Cortex of kidney (tissue), 1 donor: Measurements from ENCODE around the gene AGRN.
"Not testable (repeated sequence)": the region's sequence is repeated elsewhere in the genome, so short reads cannot be mapped to it uniquely, and the experiment has no call there.

Experiments used
- DNase-seq: peaks from one replicate; lab custom pipeline; 2025; lab: John Stamatoyannopoulos, UW

The AGRN gene

GRCh38 chr1:1092149-1092855 lies 72.4 kb downstream of the AGRN start:
- no peak for DNase-seq

- DNase-seq: no peak
Measured at GRCh38 chr1:1092894-1093609, 73.1 kb downstream of the AGRN start.

GRCh38 chr1:1093610-1093943 lies 73.7 kb downstream of the AGRN start:
- no peak for DNase-seq

- no peak for DNase-seq
Measured at GRCh38 chr1:1094981-1095380, 75.1 kb downstream of the AGRN start.

GRCh38 chr1:1096136-1096535 lies 76.2 kb downstream of the AGRN start:
- DNase-seq: not testable (repeated sequence)

GRCh38 chr1:1098681-1099421 lies 78.9 kb downstream of the AGRN start:
- no peak for DNase-seq

- DNase-seq: no peak
Measured at GRCh38 chr1:1099506-1100183, 79.7 kb downstream of the AGRN start.

GRCh38 chr1:1100296-1100695 lies 80.4 kb downstream of the AGRN start:
- DNase-seq: no peak

GRCh38 chr1:1101503-1101902 lies 81.6 kb downstream of the AGRN start:
- no peak for DNase-seq

- DNase-seq: not testable (repeated sequence)
Measured at GRCh38 chr1:1104152-1104551, 84.2 kb downstream of the AGRN start.
